Dermis blood vessel endothelial cell (primary cell): ENCODE measurements around the gene MYO1E. TPM values are rescaled to one million over a fixed set of nuclear protein-coding genes. Genes with fewer than 3 reads are reported as not detected.
"Not testable (repeated sequence)": the region's sequence is repeated elsewhere in the genome, so short reads cannot be mapped to it uniquely, and the experiment has no call there.

Experiments used
- DNase-seq: peaks from one replicate; pipeline ENCODE4 v3.0.0; 2010
- total RNA-seq: library from RNA; depleted of rRNA; stranded (reverse); fragments of >200 nt; gene quantifications from 2 replicates; pipeline ENCODE4 v1.2.3, GENCODE V29; 2014

Gene MYO1E
- total RNA-seq, 1 donor from 2014 or later = 226 TPM

DNA sequence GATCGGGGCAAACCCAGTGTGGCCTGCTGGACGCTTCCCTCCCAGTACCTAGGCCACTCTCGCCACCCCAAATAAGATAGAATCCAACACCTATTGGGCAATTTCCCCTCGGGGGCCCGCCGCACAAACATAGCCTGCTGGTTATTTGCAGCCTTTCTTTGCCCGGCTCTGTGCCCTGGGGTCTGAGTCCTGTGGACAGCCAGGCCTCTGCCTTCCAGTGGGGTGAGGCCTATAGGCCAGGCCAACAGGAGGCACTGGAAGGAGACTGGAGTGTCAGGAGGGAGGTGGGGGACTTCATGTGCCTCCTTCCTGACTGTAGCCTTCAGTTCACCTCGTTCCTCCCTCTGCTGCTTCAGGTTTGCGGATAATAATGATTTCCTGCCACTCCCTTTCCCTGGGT lies 213.5 kb downstream of the MYO1E start:
- DNase-seq = no peak

DNA sequence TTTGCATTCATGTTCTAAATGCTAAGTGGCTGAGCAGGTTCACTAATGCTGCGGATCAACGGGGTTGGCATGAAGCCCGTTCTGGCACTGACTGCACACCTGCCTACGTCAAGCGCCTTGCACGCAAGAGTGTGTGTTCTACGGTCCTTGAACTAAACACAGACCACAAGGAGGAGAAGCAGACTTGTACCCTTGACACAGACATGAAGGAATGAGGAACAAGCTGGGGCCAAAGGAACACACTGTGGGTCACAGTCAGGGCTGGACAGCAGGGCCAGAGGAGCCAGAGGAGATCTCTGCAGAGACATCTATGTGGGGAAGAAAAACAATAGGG lies 214.0 kb downstream of the MYO1E start:
- no peak for DNase-seq

DNA sequence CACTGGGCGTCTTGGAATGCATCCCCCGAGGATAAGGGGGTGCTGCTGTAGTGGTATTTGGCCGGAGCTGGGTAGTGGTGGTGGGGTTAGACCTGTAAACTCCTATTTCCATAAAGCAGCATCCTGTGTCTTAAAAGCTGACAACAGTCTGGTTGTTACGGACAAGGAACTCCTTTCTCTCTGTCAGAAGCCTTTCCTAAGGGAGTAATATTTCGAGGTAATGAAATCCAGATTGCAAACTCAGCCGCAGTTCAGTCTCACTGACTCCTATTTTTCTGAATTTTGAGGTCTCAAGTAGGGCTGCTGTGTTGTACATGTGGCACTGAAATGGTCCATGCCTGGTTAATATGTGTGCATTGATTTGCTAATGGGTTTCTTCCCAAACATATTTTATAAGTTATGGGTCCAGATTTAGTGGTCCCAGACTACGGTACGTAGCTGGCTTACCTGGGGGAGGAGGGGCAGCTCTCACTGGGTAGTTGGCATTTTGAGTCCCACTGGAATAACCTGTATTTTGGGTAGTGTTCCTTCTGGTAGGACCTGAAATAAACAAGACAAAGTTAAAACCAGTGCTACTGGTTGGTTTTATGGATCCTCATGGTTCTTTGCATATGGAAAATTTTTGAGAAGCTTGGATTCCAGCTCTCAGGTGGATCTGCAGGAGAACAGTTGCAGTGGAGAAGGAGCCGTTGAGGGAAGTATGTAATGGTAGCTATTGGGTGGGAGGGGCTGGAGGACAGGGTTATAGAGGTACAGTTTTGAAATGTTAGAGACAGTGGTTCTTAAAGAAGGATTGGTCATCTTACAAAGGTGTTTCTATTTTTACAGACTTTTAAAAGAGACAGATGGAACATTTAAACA lies 214.6 kb downstream of the MYO1E start:
- DNase-seq = no peak

DNA sequence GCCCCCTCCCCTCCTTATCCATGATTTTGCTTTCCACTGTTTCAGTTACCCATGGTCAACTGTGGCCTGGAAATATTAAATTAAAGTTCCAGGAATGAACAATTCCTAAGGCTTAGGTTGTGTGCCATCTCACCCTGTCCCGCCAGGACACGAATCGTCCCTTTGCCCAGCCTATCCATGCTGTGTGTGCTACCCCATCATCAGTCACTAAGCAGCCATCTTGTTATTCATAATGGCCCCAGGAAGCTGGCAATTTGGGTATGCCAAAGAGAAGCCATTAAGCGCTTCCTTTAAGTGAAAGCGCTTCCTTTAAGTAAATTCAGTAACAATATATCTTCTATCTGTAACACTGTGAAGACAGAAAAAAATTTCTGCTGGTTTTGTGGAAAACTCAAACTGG lies 215.3 kb downstream of the MYO1E start:
- DNase-seq = no peak

DNA sequence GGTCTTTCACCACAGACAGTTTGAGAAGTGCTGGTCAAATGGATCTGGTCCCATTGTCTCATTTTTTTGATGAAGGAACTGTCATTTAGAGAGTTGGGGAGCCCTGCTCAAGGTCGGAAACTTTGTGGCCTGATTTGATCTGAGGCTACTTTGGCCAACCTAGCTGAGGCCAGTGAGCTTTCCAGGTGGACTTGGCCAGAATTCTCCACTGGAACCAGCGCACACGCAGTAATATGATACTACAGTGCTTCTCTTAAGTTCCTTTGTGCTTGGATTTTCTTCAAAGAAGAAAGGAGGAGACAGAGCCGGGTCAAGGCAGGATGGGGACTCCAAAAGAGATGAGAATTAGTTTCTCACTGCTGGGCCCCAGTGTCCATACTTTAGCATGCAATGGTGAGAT lies 217.2 kb downstream of the MYO1E start:
- DNase-seq = no peak

DNA sequence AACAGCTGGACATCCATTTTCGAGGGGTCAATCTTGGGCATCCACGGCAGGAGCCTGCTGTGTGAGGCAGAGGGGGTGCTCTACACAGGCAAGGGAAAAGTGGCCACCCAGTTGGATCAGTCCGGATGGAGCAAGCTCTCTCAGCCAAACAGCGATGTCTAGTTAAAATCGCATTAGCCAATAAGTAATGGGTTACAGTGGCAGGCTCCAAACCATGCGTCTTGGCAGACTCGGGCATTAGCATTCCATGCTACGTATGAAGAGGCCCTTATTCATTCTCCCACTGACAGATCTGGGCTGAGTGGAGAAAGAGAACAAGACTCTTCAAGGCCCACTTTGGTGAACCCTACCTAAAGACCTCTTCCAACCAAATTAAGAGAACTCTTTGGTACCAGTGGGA lies 218.4 kb downstream of the MYO1E start:
- no peak for DNase-seq

DNA sequence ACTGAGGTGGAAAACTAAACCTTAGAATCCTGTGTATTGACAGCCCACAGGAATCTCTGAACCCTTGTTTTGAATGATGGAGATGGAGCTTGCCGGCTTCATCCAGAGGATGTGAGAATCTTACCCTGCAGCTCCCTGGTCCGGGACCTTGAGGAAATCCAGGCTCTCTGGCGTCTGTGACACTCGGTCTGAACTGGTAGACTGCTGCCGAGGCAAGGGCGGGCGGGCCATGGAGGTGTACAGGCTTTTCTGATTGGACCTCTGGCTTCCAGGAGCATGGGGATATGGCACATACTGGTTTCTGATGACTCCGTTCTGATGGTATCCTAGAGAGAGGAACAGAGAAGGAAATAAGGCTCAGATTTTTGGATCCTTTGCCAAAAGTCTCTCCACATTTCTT lies 219.2 kb downstream of the MYO1E start:
- DNase-seq = no peak

DNA sequence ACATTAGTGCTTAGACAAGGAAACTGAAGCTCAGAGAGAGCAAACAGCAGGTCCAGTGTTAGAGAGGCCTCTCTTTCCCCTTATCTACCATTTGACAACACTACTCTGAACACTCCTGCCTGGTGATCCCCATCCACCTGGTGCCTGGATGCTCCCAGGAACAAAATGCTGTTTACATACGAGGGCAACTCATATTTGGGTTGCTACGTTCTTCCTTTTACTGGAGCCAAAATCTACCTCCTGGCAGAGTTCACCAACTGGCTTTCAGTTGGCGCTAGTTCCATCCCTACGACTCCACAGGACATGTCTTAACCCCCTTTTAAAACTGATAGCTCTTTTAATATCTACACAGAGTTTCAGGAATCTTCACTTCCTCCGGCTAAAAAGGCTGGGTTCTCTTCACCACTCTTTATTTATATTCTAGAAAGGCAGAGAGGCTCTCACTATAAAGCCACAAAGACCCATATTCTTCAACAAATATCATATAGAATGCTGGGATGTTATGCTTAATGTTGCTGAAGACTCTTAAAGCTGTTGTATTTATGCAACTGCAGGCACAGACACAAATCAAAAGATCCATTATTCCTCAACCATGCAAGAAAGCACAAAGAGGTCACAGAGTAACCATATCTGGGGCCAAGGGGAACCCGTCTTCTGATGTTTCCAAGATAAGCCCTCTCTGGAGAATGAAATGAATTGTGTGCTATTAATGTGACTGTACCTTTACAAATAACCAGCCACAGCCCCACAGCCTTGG lies 219.8 kb downstream of the MYO1E start:
- DNase-seq = no peak

DNA sequence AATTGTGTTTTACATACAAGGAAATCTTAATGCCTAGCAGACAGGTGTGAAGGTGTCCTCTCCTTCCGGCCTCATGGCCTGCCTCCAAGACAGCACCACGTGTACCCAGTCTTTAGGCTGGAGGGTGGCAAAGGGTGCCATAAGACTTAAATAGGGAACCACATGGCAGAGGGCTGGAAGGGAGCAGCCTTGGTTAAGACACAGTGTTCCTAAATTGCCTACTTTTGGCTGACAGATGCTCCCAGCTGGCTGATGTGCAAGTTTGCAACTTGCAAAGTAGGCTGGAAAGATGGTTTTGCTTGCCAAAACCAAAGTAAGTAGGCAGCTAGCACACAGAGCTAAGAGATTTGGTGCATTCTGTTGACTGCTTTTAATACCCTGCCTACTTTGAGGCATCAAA lies 222.5 kb downstream of the MYO1E start:
- DNase-seq = no peak

DNA sequence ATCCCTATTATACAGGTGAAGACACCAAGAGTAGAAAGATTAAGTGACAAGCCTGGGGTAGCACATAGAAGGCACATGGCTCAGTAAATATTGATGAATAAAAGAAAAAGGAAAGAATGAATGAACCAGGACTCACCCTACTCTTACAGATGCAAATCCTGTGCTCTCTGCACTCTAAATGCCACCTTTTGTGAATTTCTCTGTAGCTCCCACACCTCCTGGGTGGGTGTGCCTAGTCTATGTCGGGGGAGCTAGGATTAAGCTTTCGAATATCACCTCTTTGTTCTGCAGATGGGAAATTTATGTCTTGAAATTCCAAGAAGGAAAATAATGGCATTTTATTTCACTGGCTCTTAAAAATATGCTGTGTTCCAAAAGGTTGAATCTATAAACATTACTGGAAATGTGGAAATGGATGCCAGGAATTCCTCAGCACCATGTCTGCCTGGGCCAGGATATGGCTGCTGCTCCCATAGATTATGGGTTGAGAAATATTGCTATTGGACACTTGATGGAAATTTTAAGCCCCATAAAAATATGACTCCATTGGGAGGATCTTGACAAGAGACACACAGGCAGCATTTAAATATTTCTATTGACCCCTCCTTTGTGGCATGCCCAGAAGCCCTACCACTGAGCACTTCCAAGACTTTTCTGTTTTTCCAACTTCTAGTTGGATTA lies 224.4 kb downstream of the MYO1E start:
- no peak for DNase-seq

DNA sequence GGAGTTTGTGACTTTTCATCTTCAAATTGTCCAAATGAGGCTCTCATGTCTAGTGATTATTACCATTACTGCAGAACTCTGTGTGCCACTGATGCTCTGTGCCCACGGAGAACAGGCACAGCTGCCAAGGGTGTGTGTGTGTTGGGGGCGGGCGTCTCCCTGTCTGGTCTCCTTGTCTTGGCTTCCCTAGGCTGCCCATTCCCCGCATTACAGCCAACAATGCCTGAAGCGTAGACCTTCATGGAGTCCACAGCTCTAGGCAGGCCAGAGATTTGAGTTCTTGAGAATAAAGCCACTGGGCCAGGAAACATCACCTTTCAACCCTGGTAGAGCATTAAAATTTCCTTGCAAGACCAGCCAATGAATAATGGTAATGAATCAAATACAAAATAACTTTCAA lies 225.0 kb downstream of the MYO1E start:
- DNase-seq = no peak

DNA sequence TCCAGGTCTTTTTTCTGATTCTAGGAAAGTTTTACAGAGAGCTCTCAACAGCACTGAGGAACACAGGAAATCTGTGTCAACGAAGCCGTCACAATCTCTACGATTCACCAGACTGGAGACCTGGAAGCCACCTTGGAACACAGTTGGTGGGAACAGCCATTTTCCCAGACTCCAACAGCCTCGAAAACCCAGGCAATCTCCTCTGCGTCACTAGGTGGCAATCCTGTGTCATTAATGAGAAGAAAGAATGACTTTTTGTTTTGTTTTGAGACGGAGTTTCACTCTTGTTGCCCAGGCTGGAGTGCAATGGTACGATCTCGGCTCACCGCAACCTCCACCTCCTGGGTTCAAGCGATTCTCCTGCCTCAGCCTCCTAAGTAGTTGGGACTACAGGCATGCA lies 228.1 kb downstream of the MYO1E start:
- peak; percentile 30 for DNase-seq

DNA sequence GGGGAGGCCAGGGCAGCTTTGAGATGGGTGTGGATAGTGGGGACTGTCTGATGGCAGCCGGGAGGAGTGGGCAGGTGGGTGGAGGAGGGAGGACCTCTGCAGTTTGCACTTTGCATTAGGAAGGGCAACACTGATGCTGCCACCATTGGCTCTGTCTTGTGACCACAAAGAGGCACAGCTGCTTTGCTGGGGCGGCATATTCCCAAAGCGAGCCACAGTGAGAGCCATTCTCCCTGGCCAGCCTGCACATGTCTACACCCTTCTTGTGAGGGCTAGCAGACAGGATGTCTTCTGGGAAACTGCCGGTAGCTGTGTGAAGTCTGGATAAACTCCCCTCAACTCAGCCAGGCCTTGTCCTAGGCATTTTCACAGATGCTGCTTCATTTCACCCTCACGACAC lies 229.4 kb downstream of the MYO1E start:
- DNase-seq = no peak

DNA sequence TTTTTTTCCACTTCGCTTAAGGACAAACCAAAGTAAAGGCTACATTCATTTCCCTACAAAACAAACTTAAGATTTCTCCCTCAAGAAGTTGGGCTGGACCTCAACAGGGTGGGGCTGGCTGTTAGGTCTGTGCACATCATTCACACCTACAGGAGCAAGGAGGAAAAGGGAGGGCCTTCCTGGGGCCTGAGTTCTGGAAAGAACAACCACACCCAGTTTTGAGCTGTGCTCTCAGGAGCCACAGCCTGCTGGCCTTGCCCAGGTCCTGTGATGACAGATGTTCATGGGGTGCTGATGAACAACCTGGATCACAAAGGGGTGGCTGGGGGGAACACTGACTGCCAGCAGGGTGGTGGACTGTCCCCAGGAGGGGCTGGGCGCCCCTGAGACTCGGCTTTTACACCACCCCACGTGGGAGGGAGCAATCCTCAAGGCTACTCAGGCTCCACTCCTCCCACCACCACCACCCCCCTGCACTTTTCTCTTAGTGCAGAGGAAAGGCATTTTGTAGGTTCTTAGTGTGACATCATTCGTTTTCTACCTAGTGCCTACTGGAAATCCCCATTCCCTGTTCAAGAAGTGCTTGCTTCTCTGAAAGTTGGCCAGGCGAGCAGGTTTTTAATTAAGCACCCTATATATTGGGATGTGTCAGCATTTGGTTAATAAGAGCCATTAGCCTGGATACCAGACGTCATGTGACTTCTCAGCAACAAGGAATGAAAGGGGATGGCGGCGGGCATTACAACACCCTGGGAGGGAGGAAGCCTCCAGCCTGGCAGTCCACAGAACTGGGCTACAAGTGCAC lies 232.0 kb downstream of the MYO1E start:
- no peak for DNase-seq

DNA sequence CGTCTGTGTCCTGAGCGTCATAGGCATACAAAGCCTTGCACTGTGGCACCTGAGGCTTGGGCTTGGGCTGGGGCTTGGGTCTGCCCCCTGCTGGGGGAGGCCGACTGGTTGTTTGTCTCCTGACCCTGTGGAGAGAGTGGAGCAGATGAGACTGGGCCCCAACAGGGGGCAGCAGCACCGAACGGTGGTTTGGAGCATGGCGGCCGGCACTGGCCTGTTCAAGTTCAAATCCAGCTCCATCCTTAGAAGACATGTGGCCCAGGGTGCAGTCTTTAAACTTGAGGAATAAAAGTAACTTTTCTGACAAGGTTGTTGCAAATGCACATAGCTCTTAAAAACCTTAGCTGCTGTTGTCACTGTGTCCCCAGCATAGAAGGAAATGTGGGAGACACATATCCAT lies 234.4 kb downstream of the MYO1E start:
- peak; percentile 80 for DNase-seq

DNA sequence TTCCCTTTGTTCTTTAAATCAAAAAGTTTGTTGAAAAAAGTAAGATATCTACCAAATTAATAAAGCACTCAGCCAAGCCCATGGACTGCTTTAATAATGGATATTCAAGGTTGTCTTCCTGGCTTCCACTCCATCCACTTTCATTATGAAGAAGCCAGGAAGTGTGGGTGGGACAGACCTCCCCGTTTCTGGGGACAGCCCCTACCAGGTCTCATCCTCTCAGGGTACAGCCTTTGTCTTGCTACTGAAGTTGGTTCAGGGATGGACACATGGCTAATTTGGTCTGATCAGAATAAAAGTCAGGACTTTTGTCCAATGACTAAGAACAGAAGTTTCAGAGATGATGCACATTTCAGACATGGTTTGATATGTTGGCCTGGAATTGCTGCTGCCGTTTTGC lies 235.1 kb downstream of the MYO1E start:
- DNase-seq = no peak

DNA sequence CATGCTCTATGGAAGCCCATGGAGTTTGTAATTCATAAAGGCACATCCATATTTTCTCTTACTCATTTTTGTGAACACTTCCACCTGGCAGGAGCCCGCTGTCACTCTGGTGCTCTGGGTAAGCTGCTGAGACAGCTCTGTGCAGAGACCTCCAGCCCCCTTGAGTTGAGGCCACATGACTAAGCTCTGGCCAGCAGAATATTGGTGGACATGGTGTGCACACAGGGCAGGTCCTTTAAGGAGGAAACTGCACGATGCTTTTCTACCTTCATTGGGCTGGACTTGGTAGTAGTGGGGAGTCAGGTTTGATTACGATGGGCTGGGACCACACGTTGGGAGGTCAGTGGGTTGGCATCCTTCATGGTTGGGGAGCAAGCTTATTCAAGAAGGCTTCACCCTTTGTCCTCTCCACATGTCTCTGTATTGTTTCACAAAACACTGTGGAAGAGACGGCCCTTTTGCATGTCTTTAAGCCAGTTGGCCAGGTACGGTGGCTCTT lies 238.7 kb downstream of the MYO1E start:
- DNase-seq = no peak

DNA sequence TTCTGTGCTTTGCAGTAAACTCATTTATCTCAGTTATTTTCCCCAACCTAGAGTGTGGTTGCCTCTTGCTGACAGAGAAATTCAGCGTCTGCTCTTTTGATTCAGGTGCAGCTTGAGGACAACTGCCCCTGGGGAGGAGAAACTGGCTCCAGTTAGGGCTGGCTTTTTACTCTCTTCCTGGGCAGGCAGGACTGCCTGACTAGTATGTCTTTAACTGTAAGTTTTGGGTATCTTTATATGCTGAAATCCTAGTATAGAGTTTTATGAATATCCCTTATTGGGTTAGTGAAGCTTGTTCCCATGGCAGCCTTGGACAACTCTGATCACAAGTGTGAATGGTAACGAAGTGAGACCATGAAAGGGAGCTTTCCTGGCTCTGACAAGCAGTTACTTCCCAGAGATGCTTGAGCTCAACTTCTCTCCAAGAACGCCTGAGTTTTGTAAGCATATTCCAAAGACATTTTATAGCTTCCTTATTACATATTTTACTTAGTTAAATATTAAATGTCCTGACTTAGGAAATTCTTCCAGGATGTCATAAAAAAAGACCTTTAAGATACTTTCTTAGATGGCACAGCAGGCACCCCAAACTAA lies 240.6 kb downstream of the MYO1E start:
- DNase-seq = no peak

DNA sequence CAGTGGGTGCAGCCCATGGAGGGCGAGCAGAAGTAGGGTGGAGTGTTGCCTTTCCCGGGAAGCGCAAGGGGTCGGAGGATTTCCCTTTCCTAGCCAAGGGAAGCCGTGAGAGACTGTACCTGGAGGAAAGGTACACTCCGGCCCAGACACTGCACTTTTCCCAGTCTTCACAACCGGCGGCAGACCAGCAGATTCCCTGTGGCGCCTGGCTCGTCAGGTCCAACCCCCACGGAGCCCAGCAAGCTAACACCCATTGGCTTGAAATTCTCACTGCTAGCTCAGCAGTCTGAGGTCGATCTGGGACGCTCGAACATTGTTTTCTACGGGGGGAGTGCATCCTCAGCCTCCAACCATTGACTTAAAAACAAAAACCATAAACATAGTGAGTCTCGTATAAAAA lies 241.2 kb downstream of the MYO1E start:
- DNase-seq = no peak

DNA sequence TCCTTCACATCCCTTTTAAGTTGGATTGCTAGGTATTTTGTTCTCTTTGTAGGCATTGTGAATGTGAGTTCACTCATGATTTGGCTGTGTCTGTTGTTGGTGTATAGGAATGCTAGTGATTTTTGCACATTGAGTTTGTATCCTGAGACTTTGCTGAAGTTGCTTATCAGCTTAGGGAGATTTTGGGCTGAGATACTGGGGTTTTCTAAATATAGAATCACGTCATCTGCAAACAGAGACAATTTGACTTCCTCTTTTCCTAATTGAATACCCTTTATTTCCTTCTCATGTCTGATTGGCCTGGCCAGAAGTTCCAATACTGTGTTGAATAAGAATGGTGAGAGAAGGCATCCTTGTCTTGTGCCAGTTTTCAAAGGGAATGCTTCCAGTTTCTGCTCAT lies 245.4 kb downstream of the MYO1E start:
- DNase-seq = not testable (repeated sequence)

DNA sequence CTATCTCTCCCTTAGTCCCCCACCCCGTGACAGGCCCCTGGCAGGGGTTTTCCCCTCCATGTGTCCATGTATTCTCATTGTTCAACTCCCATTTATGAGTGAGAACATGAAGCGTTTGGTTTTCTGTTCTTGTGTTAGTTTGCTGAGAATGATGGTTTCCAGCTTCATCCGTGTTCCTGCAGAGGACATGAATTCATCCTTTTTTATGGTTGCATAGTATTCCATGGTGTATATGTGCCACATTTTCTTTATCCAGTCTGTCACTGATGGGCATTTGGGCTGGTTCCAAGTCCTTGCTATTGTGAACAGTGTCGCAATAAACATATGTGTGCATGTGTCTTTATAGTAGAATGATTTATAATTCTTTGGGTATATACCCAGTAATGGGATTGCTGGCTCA lies 247.0 kb downstream of the MYO1E start:
- not testable (repeated sequence) for DNase-seq

DNA sequence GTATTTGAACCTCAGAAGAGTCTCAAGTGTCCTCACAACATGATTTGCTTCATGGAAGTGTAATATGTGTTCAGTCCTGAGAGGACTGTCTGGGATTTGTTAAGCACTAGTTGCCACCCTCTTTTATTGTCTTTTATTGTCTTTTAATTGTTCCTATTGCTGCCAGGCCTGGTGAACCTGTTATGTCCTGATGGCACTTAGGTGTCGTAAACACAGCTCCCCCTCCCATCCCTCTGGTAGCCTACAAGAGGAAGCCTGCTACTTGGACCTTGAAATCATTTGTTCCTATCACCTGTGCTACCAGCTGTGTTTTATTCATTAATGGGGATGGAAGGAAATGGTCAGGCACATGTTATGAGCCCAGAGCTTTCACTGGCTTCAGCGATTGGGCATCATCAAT lies 248.4 kb downstream of the MYO1E start:
- DNase-seq = no peak
